H1 (cell line): ENCODE measurements around the gene MACROD2. TPM values are rescaled to one million over a fixed set of nuclear protein-coding genes. Genes with fewer than 3 reads are reported as not detected.

Experiments
- CTCF ChIA-PET: fragments of 300-600 bp; sonication (Branson Sonifier 250); formaldehyde crosslinking; loops from one replicate; lab custom pipeline; 2021; ENCODE audit not compliant: partially characterized antibody; lab: Charles Lee
- POLR2A ChIA-PET: fragments of 300-600 bp; sonication (Branson Sonifier 250); formaldehyde crosslinking; loops from one replicate; lab custom pipeline; 2021; ENCODE audit warnings: inconsistent platforms; ENCODE audit not compliant: partially characterized antibody; lab: Charles Lee
- DNase-seq, 2 experiments: peaks; one replicate each; pipeline versions ENCODE4 v3.0.0 to v3.0.0-alpha.2; 2010 to 2022; ENCODE audit warnings: low spot score in 2 of 2, low read depth in 1 of 2, mixed read lengths in 1 of 2
- FAIRE-seq: peaks from 2 replicates; lab custom pipeline; 2011; peaks lifted over from hg19 to GRCh38; lab: Jason Lieb, UNC
- H2AFZ ChIP-seq: 2 replicates; pipeline ENCODE4 v1.8.1; 2012; ENCODE audit warnings: low read length, inconsistent platforms
- H2AK5ac ChIP-seq: 2 replicates; pipeline ENCODE4 v1.6.1; 2013; ENCODE audit warnings: low read depth, low read length
- H2BK120ac ChIP-seq: replicated peaks from 2 replicates; pipeline ENCODE3; 2013; ENCODE audit warnings: low read depth, low read length, inconsistent platforms
- H2BK12ac ChIP-seq: 2 replicates; pipeline ENCODE4 v1.6.1; 2013; ENCODE audit warnings: low read depth, low read length
- H2BK15ac ChIP-seq: 2 replicates; pipeline ENCODE4 v1.6.1; 2013; ENCODE audit warnings: low read length
- H2BK20ac ChIP-seq: 2 replicates; pipeline ENCODE4 v1.6.1; 2013; ENCODE audit warnings: low read length
- H2BK5ac ChIP-seq: 2 replicates; pipeline ENCODE4 v1.6.1; 2013; ENCODE audit warnings: low read depth, low read length
- H3K14ac ChIP-seq: 2 replicates; pipeline ENCODE4 v1.6.1; 2013; ENCODE audit warnings: inconsistent platforms; ENCODE audit not compliant: insufficient read length
- H3K18ac ChIP-seq: 2 replicates; pipeline ENCODE4 v1.6.1; 2013; ENCODE audit warnings: low read length; ENCODE audit errors: extremely low read depth
- H3K23ac ChIP-seq: 2 replicates; pipeline ENCODE4 v1.6.1; 2013; ENCODE audit warnings: inconsistent platforms; ENCODE audit not compliant: insufficient read length
- H3K23me2 ChIP-seq: 2 replicates; pipeline ENCODE4 v1.6.1; 2013; ENCODE audit warnings: low read depth, low read length
- H3K27ac ChIP-seq: 2 replicates; pipeline ENCODE4 v1.6.1; 2011; ENCODE audit warnings: low read depth, low read length, inconsistent platforms
- H3K27me3 ChIP-seq, 4 experiments: replicated peaks in 1 of 4; 1 replicate in 1 of 4; 2 replicates in 3 of 4; pipeline versions ENCODE4 v1.6.1 to v1.8.1; 2011 to 2013; ENCODE audit warnings: low read length in 3 of 4, mild to moderate bottlenecking in 3 of 4, inconsistent platforms in 2 of 4, mixed read lengths in 2 of 4, moderate library complexity in 1 of 4; ENCODE audit not compliant: control insufficient read depth in 3 of 4, insufficient read depth in 3 of 4; ENCODE audit errors: extremely low read depth in 1 of 4
- H3K36me3 ChIP-seq, 4 experiments: 2 replicates each; pipeline versions ENCODE4 v1.6.1 to v1.8.1; 2011 to 2013; ENCODE audit warnings: mild to moderate bottlenecking in 4 of 4, low read length in 3 of 4, moderate library complexity in 2 of 4, control low read depth in 1 of 4, inconsistent platforms in 1 of 4; ENCODE audit not compliant: insufficient read depth in 4 of 4, control insufficient read depth in 2 of 4
- H3K4ac ChIP-seq: replicated peaks from 2 replicates; pipeline ENCODE3; 2013; ENCODE audit warnings: low read length, low read depth, mixed read lengths, inconsistent platforms; ENCODE audit not compliant: insufficient read length
- H3K4me1 ChIP-seq, 4 experiments: replicated peaks in 1 of 4; 1 replicate in 1 of 4; 2 replicates in 3 of 4; pipeline versions ENCODE4 v1.6.1 to v1.8.1; 2011 to 2013; ENCODE audit warnings: low read length in 3 of 4, inconsistent platforms in 2 of 4, mixed read lengths in 1 of 4; ENCODE audit not compliant: insufficient read depth in 4 of 4, control insufficient read depth in 3 of 4
- H3K4me2 ChIP-seq, 2 experiments: 2 replicates each; pipeline versions ENCODE4 v1.6.1 to v1.8.1; 2011 to 2013; ENCODE audit warnings: low read depth in 2 of 2, low read length in 2 of 2, control low read depth in 1 of 2, inconsistent platforms in 1 of 2, mild to moderate bottlenecking in 1 of 2; ENCODE audit not compliant: insufficient read depth in 1 of 2
- H3K4me3 ChIP-seq, 4 experiments: fragments of 200-600, 300-600 bp in 1 of 4; sonication (generic), shearing (Covaris generic), sonication (Bioruptor Twin) in 1 of 4; 2 replicates each; pipeline versions ENCODE4 v1.5.1 to v1.8.1; 2011 to 2016; ENCODE audit warnings: low read length in 4 of 4, low read depth in 3 of 4, control low read depth in 2 of 4, inconsistent platforms in 2 of 4, mild to moderate bottlenecking in 2 of 4, mixed read lengths in 1 of 4, moderate library complexity in 1 of 4; ENCODE audit not compliant: insufficient read depth in 2 of 4; ENCODE audit errors: extremely low read depth in 1 of 4
- H3K56ac ChIP-seq: replicated peaks from 2 replicates; pipeline ENCODE3; 2013; ENCODE audit warnings: low read depth, mild to moderate bottlenecking, mixed read lengths, low read length, inconsistent platforms; ENCODE audit not compliant: insufficient read length
- H3K79me1 ChIP-seq: 2 replicates; pipeline ENCODE4 v1.6.1; 2013; ENCODE audit warnings: low read depth, low read length, control low read depth
- H3K79me2 ChIP-seq, 2 experiments: 2 replicates each; pipeline versions ENCODE4 v1.6.1 to v1.8.1; 2012 to 2013; ENCODE audit warnings: low read length in 2 of 2, mild to moderate bottlenecking in 2 of 2, inconsistent platforms in 1 of 2; ENCODE audit not compliant: insufficient read depth in 2 of 2, control insufficient read depth in 1 of 2
- H3K9ac ChIP-seq, 4 experiments: replicated peaks in 1 of 4; 1 replicate in 1 of 4; 2 replicates in 3 of 4; pipeline versions ENCODE4 v1.6.1 to v1.8.1; 2011 to 2013; ENCODE audit warnings: low read depth in 3 of 4, low read length in 3 of 4, control low read depth in 2 of 4, mild to moderate bottlenecking in 2 of 4, moderate library complexity in 2 of 4, inconsistent platforms in 1 of 4; ENCODE audit errors: extremely low read depth in 1 of 4
- H3K9me3 ChIP-seq, 2 experiments: 2 replicates each; pipeline versions ENCODE4 v1.6.1 to v1.8.1; 2012 to 2013; ENCODE audit warnings: mild to moderate bottlenecking in 2 of 2, moderate library complexity in 2 of 2, control low read depth in 1 of 2, inconsistent platforms in 1 of 2, low read depth in 1 of 2, low read length in 1 of 2, mixed read lengths in 1 of 2; ENCODE audit not compliant: insufficient read depth in 2 of 2
- H4K20me1 ChIP-seq, 2 experiments: replicated peaks in 1 of 2; 2 replicates each; pipeline versions ENCODE3 to v1.8.1; 2011 to 2013; ENCODE audit warnings: inconsistent platforms in 2 of 2, low read length in 2 of 2, mild to moderate bottlenecking in 1 of 2; ENCODE audit not compliant: insufficient read depth in 2 of 2, control insufficient read depth in 1 of 2
- H4K5ac ChIP-seq: 2 replicates; pipeline ENCODE4 v1.6.1; 2013; ENCODE audit warnings: low read length, low read depth, mixed read lengths, inconsistent platforms; ENCODE audit not compliant: insufficient read length
- H4K8ac ChIP-seq: 2 replicates; pipeline ENCODE4 v1.8.0; 2013; ENCODE audit warnings: mild to moderate bottlenecking, moderate library complexity, low read length, inconsistent platforms; ENCODE audit not compliant: insufficient read depth; ENCODE audit errors: extremely low read depth
- H4K91ac ChIP-seq: replicated peaks from 2 replicates; pipeline ENCODE3; 2013; ENCODE audit warnings: low read length, mixed read lengths, inconsistent platforms; ENCODE audit not compliant: insufficient read length
- ASH2L ChIP-seq: fragments of 200-600, 300-600 bp; sonication (generic); IDR thresholded peaks from one replicate; pipeline ENCODE4 v1.7.1; 2017; ENCODE audit warnings: low read length
- BCL11A ChIP-seq, 2 experiments: IDR thresholded peaks; one replicate each; pipeline ENCODE4 v1.6.1; 2011; ENCODE audit warnings: low read depth in 2 of 2, low read length in 2 of 2, mild to moderate bottlenecking in 2 of 2
- CREB1 ChIP-seq: IDR thresholded peaks from 2 replicates; pipeline ENCODE4 v1.6.1; 2012; ENCODE audit warnings: inconsistent platforms
- POU5F1 ChIP-seq: IDR thresholded peaks from 2 replicates; pipeline ENCODE4 v1.6.1; 2011; ENCODE audit warnings: low read depth, mild to moderate bottlenecking, low read length, moderate library complexity
- RAD21 ChIP-seq, 2 experiments: IDR thresholded peaks in 1 of 2; conservative IDR thresholded peaks in 1 of 2; 2 replicates each; pipeline ENCODE4 v1.6.1; 2011; ENCODE audit warnings: low read depth in 2 of 2, low read length in 2 of 2, improper control_type of control experiment in 1 of 2, inconsistent platforms in 1 of 2, mild to moderate bottlenecking in 1 of 2, moderate library complexity in 1 of 2
- TAF1 ChIP-seq: IDR thresholded peaks from 2 replicates; pipeline ENCODE4 v1.6.1; 2011; ENCODE audit warnings: mild to moderate bottlenecking, low read depth, low read length
- WGBS, 2 experiments: shearing (Covaris generic) in 1 of 2; methylation state at CpG; one replicate each; pipeline versions ENCODE4 v1.1.6 to v1.1.7; 2013 to 2015; ENCODE audit warnings: low lambda C conversion rate in 2 of 2, mixed read lengths in 2 of 2, inconsistent platforms in 1 of 2, low coverage in 1 of 2, missing lambda C conversion rate in 1 of 2; ENCODE audit not compliant: insufficient replicate concordance in 2 of 2, insufficient coverage in 1 of 2, insufficient read length in 1 of 2; ENCODE audit errors: extremely low coverage in 1 of 2, missing lambda C conversion rate in 1 of 2; 5-methylcytosine and 5-hydroxymethylcytosine counted together
- polyA plus RNA-seq, 7 experiments: library from polyadenylated mRNA; depleted of rRNA in 3 of 7; stranded (reverse) in 5 of 7; unstranded in 2 of 7; fragments of >200 nt in 5 of 7; fragments of 200-250 nt in 2 of 7; gene quantifications; 1 replicate in 5 of 7; 2 replicates in 1 of 7; 4 replicates in 1 of 7; pipeline versions ENCODE4 v1.2.1 to v1.2.3, GENCODE V29; 2011 to 2013; ENCODE audit warnings: missing spikeins in 2 of 7, mixed read lengths in 2 of 7
- total RNA-seq: library from RNA; stranded (reverse); fragmentation: NEBNext Ultra II Directional; extraction: Animal tissue kit (Norgen Biotek cat#: 25700); gene quantifications from 2 replicates; pipeline ENCODE4 v1.2.1, GENCODE V29; 2021
- TF ChIP-seq, protein P1 (sequence below): IDR thresholded peaks from 2 replicates; pipeline ENCODE4 v1.6.1; 2012; ENCODE audit warnings: inconsistent platforms

The MACROD2 gene
- total and polyA plus RNA-seq, 2 of the 8 experiments (the other 6 are each of a cell fraction or from before 2014, with no cell fraction given) = 0.70 to 3.9 TPM

DNA sequence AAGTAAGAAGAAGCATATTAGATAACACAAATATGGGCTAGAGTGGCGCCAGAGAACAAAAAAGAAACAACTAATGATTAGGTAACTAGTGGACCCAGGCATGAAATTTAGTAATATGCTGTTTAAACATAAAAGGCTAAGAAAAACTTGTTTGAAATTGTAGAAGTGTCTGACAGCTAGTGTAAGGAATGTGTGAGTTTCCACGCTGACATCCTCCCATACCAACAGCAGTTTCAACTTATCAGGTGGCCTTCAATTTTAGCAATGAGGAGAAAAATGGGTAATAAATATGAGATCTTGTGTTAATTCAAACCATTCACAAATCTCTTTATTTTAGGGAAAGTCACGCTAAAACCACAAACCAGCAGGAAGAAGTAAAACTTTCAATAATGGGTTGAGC lies 782.3 kb downstream of the MACROD2 start:
- no peaks in the 10 kb centered on the region for H3K27me3 ChIP-seq
- no peak overlapping the region for H3K18ac ChIP-seq
- H4K20me1 ChIP-seq = no peaks in the 10 kb centered on the region
- H2BK5ac ChIP-seq = no peak overlapping the region
- DNase-seq (no peak), FAIRE-seq (no peak)
- H4K5ac ChIP-seq = no peak overlapping the region
- WGBS, 2 experiments = 96% methylated on average over 3 of the region's 3 CpGs; no CpG with 5 or more reads in 1 of the 2 experiments
- H3K79me1 ChIP-seq = no peaks in the 10 kb centered on the region
- H2BK15ac ChIP-seq = no peak overlapping the region
- no peak overlapping the region for H3K9ac ChIP-seq
- no peak overlapping the region for H2AK5ac ChIP-seq
- no peak overlapping the region for H3K27ac ChIP-seq
- H3K36me3 ChIP-seq = no peaks in the 10 kb centered on the region
- H2BK12ac ChIP-seq = no peak overlapping the region
- H3K9me3 ChIP-seq = no peaks in the 10 kb centered on the region
- no peaks in the 10 kb centered on the region for H3K79me2 ChIP-seq
- no peak overlapping the region for H3K23ac ChIP-seq
- no peak overlapping the region for H4K91ac ChIP-seq
- ChIA-PET POLR2A (no interaction called here), CTCF (interaction anchor here (1.2 kb wide), 1 partner anchor 17 kb away, joined by 4 read pairs; no protein-coding TSS in a partner anchor)
- H2BK120ac ChIP-seq = no peak overlapping the region
- H3K14ac ChIP-seq = no peak overlapping the region
- peaks cover 0 to 2% (median 0%) of the 10 kb centered on the region in 4 experiments; a peak in 1 of 7 replicates for H3K4me1 ChIP-seq
- H3K4me3 ChIP-seq = no peak overlapping the region
- no peaks in the 10 kb centered on the region for H3K23me2 ChIP-seq
- H2AFZ ChIP-seq = no peak overlapping the region
- no peak overlapping the region for H3K4me2 ChIP-seq
- no peak overlapping the region for H2BK20ac ChIP-seq
- no peak overlapping the region for H4K8ac ChIP-seq
- H3K56ac ChIP-seq = no peak overlapping the region
- no peak overlapping the region for H3K4ac ChIP-seq
- TF ChIP-seq CREB1 (no peak), POU5F1 (no peak), ASH2L (no peak), BCL11A (IDR thresholded peaks at IDR 0.05; ENCODE audit: low read depth in 2 of 2, low read length in 2 of 2) (no peak), TAF1 (no peak), RAD21 (IDR thresholded peaks at IDR 0.05 in 1 of 2, conservative IDR thresholded peaks at IDR 0.05 in 1 of 2; ENCODE audit: low read depth in 2 of 2, low read length in 2 of 2) (no peak)
- TF ChIP-seq, protein P1, sequence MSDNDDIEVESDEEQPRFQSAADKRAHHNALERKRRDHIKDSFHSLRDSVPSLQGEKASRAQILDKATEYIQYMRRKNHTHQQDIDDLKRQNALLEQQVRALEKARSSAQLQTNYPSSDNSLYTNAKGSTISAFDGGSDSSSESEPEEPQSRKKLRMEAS = no peak
